ENCODE results near the gene PHF2.

GRCh38 chr9:93659044-93659836 is 82.9 kb downstream of the PHF2 start:
- TF ChIP-seq CTCF (IDR thresholded peaks at IDR 0.05; ENCODE audit: low read length) (no peak), EZH2 (optimal IDR thresholded peaks at IDR 0.05; ENCODE audit: low read depth, low read length) (no peak), EZH2phosphoT487 (IDR thresholded peaks at IDR 0.05; ENCODE audit: low read length) (no peak)
